Activated CD4-positive, alpha-beta T cell treated with anti-CD3 and anti-CD28 coated beads for 36 hours (primary cell): Measurements from ENCODE around the gene TMEM62. TPM values are rescaled to one million over a fixed set of nuclear protein-coding genes. Genes with fewer than 3 reads are reported as not detected.
"Not testable (repeated sequence)": the region's sequence is repeated elsewhere in the genome, so short reads cannot be mapped to it uniquely, and the experiment has no call there.

Source experiments
- ATAC-seq: fragments of 200-7000 bp; cut with Tn5 transposase; one replicate; pipeline ENCODE4 v1.10.0; 2021; ENCODE audit warnings: mild to moderate bottlenecking, moderate library complexity
- CTCF ChIA-PET: fragments of 350-600 bp; sonication (Branson Sonifier 250); formaldehyde crosslinking; loops from one replicate; lab custom pipeline; 2021; ENCODE audit warnings: antibody characterized with exemption; lab: Charles Lee
- POLR2A ChIA-PET: fragments of 350-600 bp; sonication (Branson Sonifier 250); formaldehyde crosslinking; loops from one replicate; lab custom pipeline; 2021; ENCODE audit warnings: antibody characterized with exemption, inconsistent platforms; lab: Charles Lee
- DNase-seq: peaks from one replicate; pipeline ENCODE4 v3.0.0-alpha.2; 2020
- H3K27ac Mint-ChIP-seq: one replicate; pipeline ENCODE4 v1.8.0; 2021; ENCODE audit warnings: mixed read lengths
- H3K27me3 Mint-ChIP-seq: one replicate; pipeline ENCODE4 v1.8.0; 2021; ENCODE audit warnings: mixed read lengths
- H3K36me3 Mint-ChIP-seq: one replicate; pipeline ENCODE4 v1.8.0; 2021; ENCODE audit warnings: low read depth, mixed read lengths
- H3K4me1 Mint-ChIP-seq: one replicate; pipeline ENCODE4 v1.8.0; 2021; ENCODE audit warnings: mixed read lengths
- H3K4me3 Mint-ChIP-seq: one replicate; pipeline ENCODE4 v1.8.0; 2021; ENCODE audit warnings: mild to moderate bottlenecking, moderate library complexity, mixed read lengths
- H3K9me3 Mint-ChIP-seq: one replicate; pipeline ENCODE4 v1.8.0; 2021; ENCODE audit warnings: low read depth, mixed read lengths
- intact Hi-C, 2 experiments: fragments of 100-400 bp; cut with DNase I in 1 of 2; cut with micrococcal nuclease in 1 of 2; formaldehyde crosslinking; loops; one replicate each; pipeline versions ENCODE4 v1.14.2 to v1.15.1; 2022 to 2024; cut with DNase I, micrococcal nuclease
- total RNA-seq, 2 experiments: library from RNA; stranded (reverse); gene quantifications; one replicate each; pipeline ENCODE4 v1.2.3, GENCODE V29; 2021

Gene TMEM62
- total RNA-seq, 2 experiments from 2014 or later, result 10.9 to 12.9 TPM

GRCh38 chr15:43219929-43220928 is 86.8 kb downstream of the TMEM62 start:
- H3K36me3 Mint-ChIP-seq, result no peaks in the 10 kb centered on the region

GRCh38 chr15:43220991-43221403 is 87.6 kb downstream of the TMEM62 start, which contains the start of gene EPB42:
EPB42 (minus strand) TSS chr15:43221018; CDS start chr15:43220825, 193 bp downstream.
- Mint-ChIP-seq H3K27ac (no peak within 1 kb of the TSS), H3K4me1 (peaks cover 7% of the 10 kb centered on the region), H3K36me3 (no peaks in the 10 kb centered on the region), H3K4me3 (no peak within 1 kb of the TSS), H3K27me3 (peaks cover 8% of the 10 kb centered on the region), H3K9me3 (no peaks in the 10 kb centered on the region)
- no peak for ATAC-seq
- CTCF ChIA-PET, result interaction anchor here (2.7 kb wide), 1 partner anchor 64 kb away, joined by 22 read pairs; no protein-coding TSS in a partner anchor
- DNase-seq, result no peak
- POLR2A ChIA-PET, result no interaction called here
- intact Hi-C loops, result no loop called here

More at GRCh38 chr15:43219929-43220928, 86.8 kb downstream of the TMEM62 start:
- DNase-seq, result no peak
- H3K9me3 Mint-ChIP-seq, result no peaks in the 10 kb centered on the region
- no peak overlapping the region for H3K27ac Mint-ChIP-seq
- ATAC-seq, result no peak
- H3K4me1 Mint-ChIP-seq, result no peaks in the 10 kb centered on the region
- intact Hi-C loops, result no loop called here
- peaks cover 3% of the 10 kb centered on the region for H3K27me3 Mint-ChIP-seq
- POLR2A ChIA-PET, result no interaction called here
- no peak overlapping the region for H3K4me3 Mint-ChIP-seq
- CTCF ChIA-PET, result interaction anchor here (0.7 to 1.7 kb wide), 2 partner anchors 65 kb away, joined by 3 to 6 read pairs; no protein-coding TSS in a partner anchor

- CTCF ChIA-PET, result interaction anchor here (0.7 to 2.7 kb wide), 2 partner anchors 64 to 1651 kb away, joined by 3 to 22 read pairs; no protein-coding TSS in a partner anchor
Observed at GRCh38 chr15:43221422-43221821, 88.0 kb downstream of the TMEM62 start.

GRCh38 chr15:43225201-43225949 is 92.0 kb downstream of the TMEM62 start:
- H3K27ac Mint-ChIP-seq, result no peak overlapping the region
- ChIA-PET CTCF (interaction anchor here (0.6 to 2.7 kb wide), 42 partner anchors 8 to 1217 kb away, joined by 3 to 118 read pairs (median 4); partner anchors contain the start of gene CCNDBP1), POLR2A (interaction anchor here (0.6 to 1.0 kb wide), 2 partner anchors 42 to 60 kb away, joined by 3 read pairs; no protein-coding TSS in a partner anchor)
- H3K4me3 Mint-ChIP-seq, result no peak overlapping the region
- H3K9me3 Mint-ChIP-seq, result no peaks in the 10 kb centered on the region
- H3K4me1 Mint-ChIP-seq, result peaks cover 8% of the 10 kb centered on the region
- peak; percentile 57 for DNase-seq
- ATAC-seq, result peak; percentile 90
- peaks cover 6% of the 10 kb centered on the region for H3K27me3 Mint-ChIP-seq
- intact Hi-C loops, result loop anchor here (1.0 to 5.0 kb wide), 2 partner anchors 42 to 60 kb away; partner anchors contain the start of gene TGM5 (in 1 of the 2)
- H3K36me3 Mint-ChIP-seq, result no peaks in the 10 kb centered on the region

More at GRCh38 chr15:43221422-43221821, 88.0 kb downstream of the TMEM62 start:
- no peak overlapping the region for H3K27ac Mint-ChIP-seq
- no peaks in the 10 kb centered on the region for H3K36me3 Mint-ChIP-seq
- peaks cover 8% of the 10 kb centered on the region for H3K4me1 Mint-ChIP-seq
- ATAC-seq (no peak), DNase-seq (no peak)
- intact Hi-C loops, result no loop called here
- no peaks in the 10 kb centered on the region for H3K9me3 Mint-ChIP-seq
- POLR2A ChIA-PET, result no interaction called here
- peaks cover 9% of the 10 kb centered on the region for H3K27me3 Mint-ChIP-seq
- no peak overlapping the region for H3K4me3 Mint-ChIP-seq

GRCh38 chr15:43225950-43226255 is 92.5 kb downstream of the TMEM62 start:
- POLR2A ChIA-PET, result interaction anchor here (1.0 kb wide), 1 partner anchor 60 kb away, joined by 3 read pairs; no protein-coding TSS in a partner anchor
- not testable (repeated sequence) for ATAC-seq, DNase-seq, H3K4me1 Mint-ChIP-seq, H3K27me3 Mint-ChIP-seq, H3K27ac Mint-ChIP-seq, H3K4me3 Mint-ChIP-seq, H3K36me3 Mint-ChIP-seq, H3K9me3 Mint-ChIP-seq
- CTCF ChIA-PET, result interaction anchor here (0.6 to 2.7 kb wide), 37 partner anchors 10 to 1217 kb away, joined by 3 to 118 read pairs (median 4); partner anchors contain the start of gene CCNDBP1
- intact Hi-C loops, result loop anchor here (1.0 to 5.0 kb wide), 2 partner anchors 41 to 59 kb away; partner anchors contain the start of gene TGM5 (in 1 of the 2)

- Mint-ChIP-seq H3K4me1 (peaks cover 8% of the 10 kb centered on the region), H3K27ac (no peak overlapping the region), H3K36me3 (no peaks in the 10 kb centered on the region), H3K4me3 (no peak overlapping the region), H3K9me3 (no peaks in the 10 kb centered on the region), H3K27me3 (peaks cover 6% of the 10 kb centered on the region)
- intact Hi-C loops, result loop anchor here in 1 of 2 experiments (5.0 kb wide), 1 partner anchor 41 kb away; the partner anchor contains the start of gene TGM5
- DNase-seq, result no peak
- CTCF ChIA-PET, result interaction anchor here (0.6 to 5.2 kb wide), 21 partner anchors 9 to 233 kb away, joined by 3 to 118 read pairs (median 6); partner anchors contain the start of gene CCNDBP1
- POLR2A ChIA-PET, result no interaction called here
- ATAC-seq, result no peak
Observed at GRCh38 chr15:43226436-43227305, 93.3 kb downstream of the TMEM62 start.

GRCh38 chr15:43229977-43230376 is 96.6 kb downstream of the TMEM62 start:
- ChIA-PET CTCF (interaction anchor here (1.6 to 5.2 kb wide), 3 partner anchors 11 to 56 kb away, joined by 4 to 36 read pairs (median 5); no protein-coding TSS in a partner anchor), POLR2A (interaction anchor here (0.6 kb wide), 1 partner anchor 117 kb away, joined by 5 read pairs; no protein-coding TSS in a partner anchor)
- H3K4me1 Mint-ChIP-seq, result peaks cover 8% of the 10 kb centered on the region
- intact Hi-C loops, result loop anchor here in 1 of 2 experiments (5.0 kb wide), 1 partner anchor 37 kb away; the partner anchor contains the start of gene TGM5
- H3K27me3 Mint-ChIP-seq, result peaks cover 6% of the 10 kb centered on the region
- DNase-seq (no peak), ATAC-seq (no peak)
- H3K27ac Mint-ChIP-seq, result no peak overlapping the region
- H3K4me3 Mint-ChIP-seq, result no peak overlapping the region
- H3K36me3 Mint-ChIP-seq, result no peaks in the 10 kb centered on the region
- no peaks in the 10 kb centered on the region for H3K9me3 Mint-ChIP-seq

- Mint-ChIP-seq H3K4me1 (peaks cover 3% of the 10 kb centered on the region), H3K36me3 (no peaks in the 10 kb centered on the region), H3K27ac (no peak overlapping the region), H3K27me3 (peaks cover 3% of the 10 kb centered on the region), H3K4me3 (no peak overlapping the region), H3K9me3 (no peaks in the 10 kb centered on the region)
- CTCF ChIA-PET, result interaction anchor here (0.9 to 5.2 kb wide), 5 partner anchors 10 to 55 kb away, joined by 3 to 36 read pairs (median 4); partner anchors contain the start of gene TGM5
- POLR2A ChIA-PET, result no interaction called here
- DNase-seq (no peak), ATAC-seq (no peak)
- intact Hi-C loops, result no loop called here
Observed at GRCh38 chr15:43230640-43231115, 97.3 kb downstream of the TMEM62 start.

- Mint-ChIP-seq H3K4me3 (no peak overlapping the region), H3K9me3 (no peaks in the 10 kb centered on the region), H3K36me3 (no peaks in the 10 kb centered on the region), H3K27me3 (no peaks in the 10 kb centered on the region), H3K4me1 (no peaks in the 10 kb centered on the region), H3K27ac (no peak overlapping the region)
- intact Hi-C loops, result no loop called here
- DNase-seq (no peak), ATAC-seq (no peak)
- ChIA-PET CTCF (interaction anchor here (0.8 to 1.3 kb wide), 4 partner anchors 9 to 413 kb away, joined by 3 to 4 read pairs (median 3); no protein-coding TSS in a partner anchor), POLR2A (no interaction called here)
Observed at GRCh38 chr15:43232289-43232874, 99.0 kb downstream of the TMEM62 start.
